ENCODE data around the gene GLI3.

GRCh38 chr7:42097752-42098151 is 139.3 kb downstream of the GLI3 start:
- TF ChIP-seq POLR2A (IDR thresholded peaks at IDR 0.05; ENCODE audit: low read depth, low read length) (no peak), CTCF (IDR thresholded peaks at IDR 0.05 in 2 of 3, conservative IDR thresholded peaks at IDR 0.05 in 1 of 3; ENCODE audit: control insufficient read depth in 2 of 3, extremely low read depth in 1 of 3, insufficient read depth in 1 of 3, low read depth in 3 of 3, low read length in 3 of 3) (no peak), IRF4 (IDR thresholded peaks at IDR 0.05; ENCODE audit: low read depth, low read length) (no peak), CREB1 (IDR thresholded peaks at IDR 0.05; ENCODE audit: low read depth) (no peak), ATF3 (IDR thresholded peaks at IDR 0.05; ENCODE audit: borderline replicate concordance, extremely low read depth, low read depth, low read length) (no peak), IKZF2 (IDR thresholded peaks at IDR 0.05) (no peak), ZNF217 (IDR thresholded peaks at IDR 0.05) (no peak), HCFC1 (IDR thresholded peaks at IDR 0.05; ENCODE audit: low read length) (no peak)

Data from GM12878 (cell line).